Smooth muscle cell (in vitro differentiated cells): ENCODE measurements around the gene GAMT. TPM values are rescaled to one million over a fixed set of nuclear protein-coding genes. Genes with fewer than 3 reads are reported as not detected.
A peak's percentile ranks its signal among the peaks of the same experiment; 100 is the strongest.

ENCODE experiments used
- DNase-seq: peaks from one replicate; lab custom pipeline; 2025; ENCODE audit not compliant: unreplicated experiment; lab: John Stamatoyannopoulos, UW
- H2AFZ ChIP-seq: fragments of 200-600 bp; sonication (generic); 2 replicates; pipeline ENCODE4 v1.6.0; 2016; ENCODE audit warnings: antibody characterized with exemption, low read depth, mild to moderate bottlenecking
- H3F3A ChIP-seq: fragments of 200-600 bp; sonication (generic); 2 replicates; pipeline ENCODE4 v1.6.0; 2017; ENCODE audit warnings: antibody characterized with exemption, low read depth
- H3K27ac ChIP-seq: fragments of 200-600 bp; sonication (generic); 2 replicates; pipeline ENCODE4 v1.5.1; 2016; ENCODE audit warnings: low read depth, mild to moderate bottlenecking
- H3K27me3 ChIP-seq: fragments of 200-600 bp; sonication (generic); 2 replicates; pipeline ENCODE4 v1.6.1; 2016; ENCODE audit warnings: low read depth, mild to moderate bottlenecking
- H3K36me3 ChIP-seq: fragments of 200-600 bp; sonication (generic); 2 replicates; pipeline ENCODE4 v1.5.1; 2016; ENCODE audit warnings: low read depth
- H3K4me1 ChIP-seq: fragments of 200-600 bp; sonication (generic); 2 replicates; pipeline ENCODE4 v1.5.1; 2016; ENCODE audit warnings: low read depth
- H3K4me2 ChIP-seq: fragments of 200-600 bp; sonication (generic); 2 replicates; pipeline ENCODE4 v1.6.0; 2016; ENCODE audit warnings: mild to moderate bottlenecking
- H3K4me3 ChIP-seq: fragments of 200-600 bp; sonication (generic); 2 replicates; pipeline ENCODE4 v1.5.1; 2016; ENCODE audit warnings: mild to moderate bottlenecking
- H3K79me2 ChIP-seq: fragments of 200-600 bp; sonication (generic); 2 replicates; pipeline ENCODE4 v1.6.0; 2016; ENCODE audit warnings: low read depth, mild to moderate bottlenecking
- H3K9ac ChIP-seq: fragments of 200-600 bp; sonication (generic); 2 replicates; pipeline ENCODE4 v1.6.0; 2016; ENCODE audit warnings: low read depth
- H3K9me3 ChIP-seq: fragments of 200-600 bp; sonication (generic); replicated peaks from 2 replicates; pipeline ENCODE4 v1.5.1; 2016; ENCODE audit warnings: low read depth
- H4K20me1 ChIP-seq: fragments of 200-600 bp; sonication (generic); 2 replicates; pipeline ENCODE4 v1.6.0; 2016; ENCODE audit warnings: low read depth
- CTCF ChIP-seq: fragments of 200-600 bp; sonication (generic); IDR thresholded peaks from 2 replicates; pipeline ENCODE4 v1.5.1; 2017; ENCODE audit warnings: borderline replicate concordance, mild to moderate bottlenecking, antibody characterized with exemption; ENCODE audit not compliant: insufficient read depth, poor library complexity, severe bottlenecking
- WGBS: methylation state at CpG from one replicate; pipeline ENCODE4 v1.1.7; 2016; ENCODE audit warnings: low lambda C conversion rate; 5-methylcytosine and 5-hydroxymethylcytosine counted together
- polyA plus RNA-seq: library from polyadenylated mRNA; unstranded; fragments of >200 nt; fragmentation: Nextera tagmentation; extraction: Ambion mirVana; gene quantifications from 2 replicates; pipeline ENCODE4 v1.2.1, GENCODE V29; 2016
- total RNA-seq: library from RNA; depleted of rRNA; stranded (reverse); fragments of >200 nt; gene quantifications from 2 replicates; pipeline ENCODE4 v1.2.3, GENCODE V29; 2014

The GAMT gene
- total and polyA plus RNA-seq, 2 experiments from 2014 or later = 22.3 to 35.2 TPM

GRCh38 chr19:1356508-1356865 lies 44.9 kb downstream of the GAMT start:
- Histone ChIP-seq H3K27ac (no peak overlapping the region), H3K4me3 (peak overlapping the region; percentile 61), H3K4me1 (peaks cover 53% of the 10 kb centered on the region), H3K9me3 (no peaks in the 10 kb centered on the region), H2AFZ (no peak overlapping the region), H3K4me2 (no peak overlapping the region), H3K36me3 (no peaks in the 10 kb centered on the region), H3F3A (peaks cover 7% of the 10 kb centered on the region), H3K9ac (no peak overlapping the region), H4K20me1 (peaks cover 7% of the 10 kb centered on the region), H3K79me2 (peaks cover 15% of the 10 kb centered on the region), H3K27me3 (no peaks in the 10 kb centered on the region)
- WGBS = 75% methylated on average over 3 of the region's 3 CpGs
- TF ChIP-seq CTCF = no peak
- DNase-seq = no peak

- WGBS = 36% methylated on average over 32 of the region's 32 CpGs
These were observed 45.5 kb downstream of the GAMT start for GRCh38 chr19:1355568-1356507.

GRCh38 chr19:1354970-1355567 lies 46.3 kb downstream of the GAMT start:
- Histone ChIP-seq H3F3A (peaks cover 2% of the 10 kb centered on the region), H3K36me3 (no peaks in the 10 kb centered on the region), H3K9ac (peak overlapping the region; percentile 69), H2AFZ (no peak overlapping the region), H3K27me3 (no peaks in the 10 kb centered on the region), H3K4me1 (peaks cover 39% of the 10 kb centered on the region), H3K4me2 (peak overlapping the region; percentile 94), H3K79me2 (peaks cover 15% of the 10 kb centered on the region), H3K4me3 (peak overlapping the region; percentile 61), H3K27ac (no peak overlapping the region), H3K9me3 (no peaks in the 10 kb centered on the region), H4K20me1 (peaks cover 7% of the 10 kb centered on the region)
- 0% methylated on average over 7 of the region's 61 CpGs for WGBS
- no peak for TF ChIP-seq CTCF
- no peak for DNase-seq

More at GRCh38 chr19:1355568-1356507, 45.5 kb downstream of the GAMT start:
- DNase-seq = no peak
- Histone ChIP-seq H3F3A (peaks cover 7% of the 10 kb centered on the region), H3K27me3 (no peaks in the 10 kb centered on the region), H3K9me3 (no peaks in the 10 kb centered on the region), H3K4me1 (peaks cover 47% of the 10 kb centered on the region), H3K4me3 (peak overlapping the region; percentile 61), H3K36me3 (no peaks in the 10 kb centered on the region), H3K4me2 (peak overlapping the region; percentile 94), H4K20me1 (peaks cover 7% of the 10 kb centered on the region), H3K79me2 (peaks cover 15% of the 10 kb centered on the region), H3K27ac (no peak overlapping the region), H3K9ac (no peak overlapping the region), H2AFZ (no peak overlapping the region)
- TF ChIP-seq CTCF = no peak
